ENCODE data around the gene MMS19.

GRCh38 chr10:97539523-97540200 lies 41.4 kb upstream of the MMS19 start:
- TF ChIP-seq CTCF (IDR thresholded peaks at IDR 0.05 in 8 of 11, conservative IDR thresholded peaks at IDR 0.05 in 3 of 11) (no peak), POLR2A (IDR thresholded peaks at IDR 0.05) (no peak)
